Prostate gland (tissue), 2 donors: Measurements from ENCODE around the gene IFNL2. TPM values are rescaled to one million over a fixed set of nuclear protein-coding genes. Genes with fewer than 3 reads are reported as not detected.

Experiments used
- DNase-seq: peaks from one replicate; pipeline ENCODE4 v3.0.0-alpha.2; 2019; ENCODE audit warnings: low spot score
- H3K27ac ChIP-seq, 2 donors: fragments of 200-600 bp; sonication (generic); 2 replicates each; pipeline ENCODE4 v1.5.1; 2017 to 2019
- H3K27me3 ChIP-seq: fragments of 200-600 bp; sonication (generic); replicated peaks from 2 replicates; pipeline ENCODE4 v1.5.1; 2019; ENCODE audit not compliant: insufficient read depth
- H3K36me3 ChIP-seq, 2 donors: fragments of 200-600 bp; sonication (generic); 1 replicate in 1 of 2; 2 replicates in 1 of 2; pipeline versions ENCODE4 v1.5.1 to v1.8.1; 2017 to 2019
- H3K4me1 ChIP-seq: fragments of 200-600 bp; sonication (generic); replicated peaks from 2 replicates; pipeline ENCODE4 v1.5.1; 2019
- H3K4me3 ChIP-seq, 2 donors: fragments of 200-600 bp; sonication (generic); 2 replicates each; pipeline ENCODE4 v1.5.1; 2017 to 2019
- H3K9me3 ChIP-seq: fragments of 200-600 bp; sonication (generic); 2 replicates; pipeline ENCODE4 v1.5.1; 2017
- POLR2A ChIP-seq: fragments of 450-650 bp; IDR thresholded peaks from one replicate; pipeline ENCODE4 v1.6.1; 2016; ENCODE audit warnings: antibody characterized with exemption, mild to moderate bottlenecking
- POLR2AphosphoS5 ChIP-seq: sonication (generic); formaldehyde crosslinking; IDR thresholded peaks from one replicate; pipeline ENCODE4 v1.6.1; 2017; ENCODE audit warnings: antibody characterized with exemption
- WGBS: methylation state at CpG from one replicate; pipeline ENCODE4 v1.1.5; 2018; 5-methylcytosine and 5-hydroxymethylcytosine counted together
- intact Hi-C: fragments of 100-400 bp; cut with DNase I; formaldehyde crosslinking; loops from one replicate; pipeline ENCODE4 v1.14.2; 2022
- total RNA-seq, 2 donors: library from RNA; depleted of rRNA; stranded (reverse); fragments of >200 nt; gene quantifications; one replicate each; pipeline ENCODE4 v1.1.0, GENCODE V29; 2016
- TF ChIP-seq, protein P1 (sequence below), 4 experiments: fragments of 200-600 bp in 2 of 4; fragments of 450-650 bp in 2 of 4; sonication (generic) in 2 of 4; IDR thresholded peaks; 1 replicate in 3 of 4; 2 replicates in 1 of 4; pipeline ENCODE4 v1.5.1; 2016 to 2019; ENCODE audit warnings: antibody characterized with exemption in 4 of 4, mild to moderate bottlenecking in 2 of 4, moderate library complexity in 2 of 4

The IFNL2 gene
- total RNA-seq, 2 donors from 2014 or later: not detected

DNA sequence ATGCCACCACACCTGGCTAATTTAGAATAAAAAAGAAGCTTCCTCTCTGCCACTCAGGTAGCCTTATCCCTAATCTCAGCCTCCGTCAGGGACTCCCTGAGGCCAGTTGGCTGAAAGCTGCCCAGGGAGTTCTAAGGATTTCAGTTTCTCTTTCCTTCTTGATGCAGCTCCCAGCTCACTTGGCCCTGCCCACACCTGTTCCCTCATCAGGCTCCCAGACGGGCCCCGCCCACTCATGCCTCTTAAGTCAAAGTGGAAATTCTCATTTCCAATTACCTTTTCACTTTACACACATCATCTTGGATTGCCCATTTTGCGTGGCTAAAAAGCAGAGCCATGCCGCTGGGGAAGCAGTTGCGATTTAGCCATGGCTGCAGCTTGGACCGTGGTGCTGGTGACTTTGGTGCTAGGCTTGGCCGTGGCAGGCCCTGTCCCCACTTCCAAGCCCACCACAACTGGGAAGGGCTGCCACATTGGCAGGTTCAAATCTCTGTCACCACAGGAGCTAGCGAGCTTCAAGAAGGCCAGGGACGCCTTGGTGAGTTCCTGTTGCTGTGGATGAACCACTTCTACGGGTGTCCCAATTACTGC is 28.0 kb downstream of the IFNL2 start, which contains the start of gene IFNL1:
IFNL1 (plus strand) TSS at position 353 of the 591 bp plus-strand sequence; CDS start at position 368, 15 bp downstream.
- intact Hi-C loops: no loop called here
- H3K36me3 ChIP-seq: no peaks in the 10 kb centered on the region
- no peaks in the 10 kb centered on the region for H3K4me1 ChIP-seq
- no peak for DNase-seq
- H3K27me3 ChIP-seq: no peaks in the 10 kb centered on the region
- no peaks in the 10 kb centered on the region for H3K9me3 ChIP-seq
- no peak for TF ChIP-seq POLR2AphosphoS5
- TF ChIP-seq, protein P1, sequence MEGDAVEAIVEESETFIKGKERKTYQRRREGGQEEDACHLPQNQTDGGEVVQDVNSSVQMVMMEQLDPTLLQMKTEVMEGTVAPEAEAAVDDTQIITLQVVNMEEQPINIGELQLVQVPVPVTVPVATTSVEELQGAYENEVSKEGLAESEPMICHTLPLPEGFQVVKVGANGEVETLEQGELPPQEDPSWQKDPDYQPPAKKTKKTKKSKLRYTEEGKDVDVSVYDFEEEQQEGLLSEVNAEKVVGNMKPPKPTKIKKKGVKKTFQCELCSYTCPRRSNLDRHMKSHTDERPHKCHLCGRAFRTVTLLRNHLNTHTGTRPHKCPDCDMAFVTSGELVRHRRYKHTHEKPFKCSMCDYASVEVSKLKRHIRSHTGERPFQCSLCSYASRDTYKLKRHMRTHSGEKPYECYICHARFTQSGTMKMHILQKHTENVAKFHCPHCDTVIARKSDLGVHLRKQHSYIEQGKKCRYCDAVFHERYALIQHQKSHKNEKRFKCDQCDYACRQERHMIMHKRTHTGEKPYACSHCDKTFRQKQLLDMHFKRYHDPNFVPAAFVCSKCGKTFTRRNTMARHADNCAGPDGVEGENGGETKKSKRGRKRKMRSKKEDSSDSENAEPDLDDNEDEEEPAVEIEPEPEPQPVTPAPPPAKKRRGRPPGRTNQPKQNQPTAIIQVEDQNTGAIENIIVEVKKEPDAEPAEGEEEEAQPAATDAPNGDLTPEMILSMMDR (IDR thresholded peaks at IDR 0.05): no peak
- H3K27ac ChIP-seq: no peak within 1 kb of the TSS
- H3K4me3 ChIP-seq: no peak within 1 kb of the TSS
- WGBS: 77% methylated on average over 11 of the region's 11 CpGs

DNA sequence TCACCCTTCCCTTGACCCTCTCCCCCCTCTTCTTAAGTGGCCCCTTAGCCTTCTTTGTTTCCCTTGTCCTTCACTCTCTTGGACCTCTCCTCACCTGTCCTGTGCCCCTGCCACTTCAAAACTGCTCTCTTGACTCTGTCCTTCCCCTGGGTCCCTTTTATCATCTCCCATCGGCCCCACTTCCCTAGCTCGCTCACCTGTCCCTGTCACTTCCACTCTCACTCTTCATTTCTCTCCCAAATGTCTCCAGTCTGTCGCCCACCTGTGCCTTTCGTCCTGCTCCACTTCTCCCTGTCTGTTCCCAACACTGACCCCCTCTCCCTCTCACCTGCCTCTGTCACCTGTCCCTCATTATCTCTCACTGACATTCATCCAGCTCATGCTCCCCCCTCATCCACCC is 28.7 kb downstream of the IFNL2 start:
- 89% methylated on average over 4 of the region's 4 CpGs for WGBS
- H3K4me1 ChIP-seq: no peaks in the 10 kb centered on the region
- intact Hi-C loops: no loop called here

DNA sequence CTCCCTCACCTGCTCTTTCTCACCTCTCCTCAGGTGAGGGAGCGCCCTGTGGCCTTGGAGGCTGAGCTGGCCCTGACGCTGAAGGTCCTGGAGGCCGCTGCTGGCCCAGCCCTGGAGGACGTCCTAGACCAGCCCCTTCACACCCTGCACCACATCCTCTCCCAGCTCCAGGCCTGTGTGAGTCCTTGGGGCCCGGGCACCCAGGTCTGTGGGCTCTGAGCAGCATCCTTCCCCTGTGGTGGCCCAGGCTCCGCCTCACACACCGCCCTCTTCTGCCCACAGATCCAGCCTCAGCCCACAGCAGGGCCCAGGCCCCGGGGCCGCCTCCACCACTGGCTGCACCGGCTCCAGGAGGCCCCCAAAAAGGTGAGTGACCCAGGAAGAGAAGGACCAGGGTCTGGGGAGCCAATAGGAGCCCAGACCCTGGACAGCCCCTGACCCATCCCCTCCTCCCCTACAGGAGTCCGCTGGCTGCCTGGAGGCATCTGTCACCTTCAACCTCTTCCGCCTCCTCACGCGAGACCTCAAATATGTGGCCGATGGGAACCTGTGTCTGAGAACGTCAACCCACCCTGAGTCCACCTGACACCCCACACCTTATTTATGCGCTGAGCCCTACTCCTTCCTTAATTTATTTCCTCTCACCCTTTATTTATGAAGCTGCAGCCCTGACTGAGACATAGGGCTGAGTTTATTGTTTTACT is 29.9 kb downstream of the IFNL2 start:
- H3K27ac ChIP-seq: no peak overlapping the region
- no peak for DNase-seq

More for the DNA sequence above, 28.7 kb downstream of the IFNL2 start:
- Histone ChIP-seq H3K9me3 (no peaks in the 10 kb centered on the region), H3K36me3 (no peaks in the 10 kb centered on the region), H3K4me3 (no peak overlapping the region), H3K27me3 (no peaks in the 10 kb centered on the region), H3K27ac (no peak overlapping the region)
- no peak for DNase-seq
- TF ChIP-seq, protein P1 (IDR thresholded peaks at IDR 0.05): no peak
- TF ChIP-seq POLR2AphosphoS5 (no peak), POLR2A (no peak)

DNA sequence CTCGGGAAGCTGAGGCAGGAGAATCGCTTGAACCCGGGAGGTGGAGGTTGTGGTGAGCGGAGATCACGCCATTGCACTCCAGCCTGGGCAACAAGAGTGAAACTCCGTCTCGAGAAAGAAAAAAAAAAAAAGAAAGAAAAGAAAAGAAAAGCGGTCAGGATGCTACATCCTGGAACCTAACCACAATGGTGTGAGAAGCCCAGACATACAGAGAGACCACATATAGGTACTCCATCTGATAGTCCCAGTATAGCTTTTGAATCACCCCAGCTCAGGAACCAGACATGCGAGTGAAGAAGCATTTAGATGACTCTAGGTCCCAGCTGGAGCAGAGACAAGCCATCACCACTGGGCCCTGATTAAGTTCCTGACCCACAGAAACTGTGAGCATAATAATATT is 31.2 kb downstream of the IFNL2 start:
- intact Hi-C loops: no loop called here
- Histone ChIP-seq H3K9me3 (no peaks in the 10 kb centered on the region), H3K4me3 (no peak overlapping the region), H3K27ac (no peak overlapping the region), H3K4me1 (no peaks in the 10 kb centered on the region), H3K27me3 (peaks cover 2% of the 10 kb centered on the region), H3K36me3 (no peaks in the 10 kb centered on the region)
- WGBS: 85% methylated on average over 9 of the region's 9 CpGs
- TF ChIP-seq POLR2A: no peak
- TF ChIP-seq, protein P1 (IDR thresholded peaks at IDR 0.05): no peak
- no peak for DNase-seq

More for the DNA sequence above, 29.9 kb downstream of the IFNL2 start:
- Histone ChIP-seq H3K27me3 (no peaks in the 10 kb centered on the region), H3K4me3 (no peak overlapping the region), H3K36me3 (no peaks in the 10 kb centered on the region), H3K4me1 (no peaks in the 10 kb centered on the region), H3K9me3 (no peaks in the 10 kb centered on the region)
- no peak for TF ChIP-seq POLR2AphosphoS5
- TF ChIP-seq, protein P1 (IDR thresholded peaks at IDR 0.05): no peak
- no peak for TF ChIP-seq POLR2A
- intact Hi-C loops: no loop called here
- WGBS: 69% methylated on average over 17 of the region's 17 CpGs

DNA sequence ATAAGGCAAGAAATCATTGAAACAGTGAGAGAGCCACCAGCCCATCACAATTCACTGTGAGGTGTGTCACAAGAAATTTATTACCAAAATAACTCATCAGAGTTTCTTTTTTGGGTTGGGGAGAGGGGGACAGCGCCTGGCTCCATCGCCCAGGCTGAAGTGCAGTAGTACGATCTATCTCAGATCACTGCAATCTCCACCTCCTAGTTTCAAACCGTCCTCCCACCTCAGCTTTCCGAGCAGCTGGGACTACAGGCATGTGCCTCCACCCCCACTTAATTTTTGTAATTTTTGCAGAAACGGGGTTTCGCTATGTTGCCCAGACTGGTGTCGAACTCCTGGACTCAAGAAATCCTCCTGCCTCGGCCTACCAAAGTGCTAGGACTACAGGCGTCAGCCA is 31.6 kb downstream of the IFNL2 start:
- 88% methylated on average over 10 of the region's 10 CpGs for WGBS
- TF ChIP-seq POLR2AphosphoS5 (no peak), POLR2A (no peak)
- TF ChIP-seq, protein P1 (IDR thresholded peaks at IDR 0.05): no peak

More for the DNA sequence above, 31.6 kb downstream of the IFNL2 start:
- Histone ChIP-seq H3K27me3 (peaks cover 2% of the 10 kb centered on the region), H3K4me1 (no peaks in the 10 kb centered on the region), H3K9me3 (no peaks in the 10 kb centered on the region), H3K36me3 (no peaks in the 10 kb centered on the region), H3K4me3 (no peak overlapping the region), H3K27ac (no peak overlapping the region)
- intact Hi-C loops: no loop called here
- DNase-seq: no peak
